BJ (cell line): Measurements from ENCODE around the gene ZNF699. TPM values are rescaled to one million over a fixed set of nuclear protein-coding genes. Genes with fewer than 3 reads are reported as not detected.
"Not testable (repeated sequence)": the region's sequence is repeated elsewhere in the genome, so short reads cannot be mapped to it uniquely, and the experiment has no call there.

Experiments used
- CTCF ChIA-PET: fragments of 350-600 bp; formaldehyde crosslinking; extraction: SDS; loops from one replicate; lab custom pipeline; 2021; ENCODE audit warnings: antibody characterized with exemption, inconsistent platforms; lab: Yijun Ruan, JAX
- POLR2A ChIA-PET: fragments of 300-600 bp; sonication (Branson Sonifier 250); formaldehyde crosslinking; extraction: SDS; loops from one replicate; lab custom pipeline; 2021; ENCODE audit warnings: antibody characterized with exemption; lab: Charles Lee
- DNase-seq: peaks from one replicate; pipeline ENCODE4 v3.0.0-alpha.2; 2011; ENCODE audit warnings: low read depth
- H3K27me3 ChIP-seq: 2 replicates; pipeline ENCODE4 v1.6.0; 2011; ENCODE audit warnings: low read length; ENCODE audit not compliant: control insufficient read depth, insufficient read depth
- H3K36me3 ChIP-seq: 2 replicates; pipeline ENCODE4 v1.5.1; 2011; ENCODE audit warnings: low read length; ENCODE audit not compliant: control insufficient read depth, insufficient read depth
- H3K4me3 ChIP-seq: 2 replicates; pipeline ENCODE4 v1.5.1; 2011; ENCODE audit warnings: low read depth, mild to moderate bottlenecking, control low read depth, low read length
- polyA plus RNA-seq: library from polyadenylated mRNA; depleted of rRNA; stranded (reverse); fragments of >200 nt; gene quantifications from 2 replicates; pipeline ENCODE4 v1.2.3, GENCODE V29; 2011; rRNA removed
- TF ChIP-seq, protein P1 (sequence below): IDR thresholded peaks from 2 replicates; pipeline ENCODE4 v1.5.1; 2011; ENCODE audit warnings: low read depth, mild to moderate bottlenecking, control low read depth, inconsistent platforms, low read length, moderate library complexity; ENCODE audit not compliant: insufficient read depth

The ZNF699 gene
- polyA plus RNA-seq, 1 experiment = 2.1 TPM

- Histone ChIP-seq H3K4me3 (no peak overlapping the region), H3K36me3 (peaks cover 3% of the 10 kb centered on the region; the same call in 1 of the 2 replicates), H3K27me3 (no peaks in the 10 kb centered on the region)
- CTCF ChIA-PET = no interaction called here
- no peak for DNase-seq
- POLR2A ChIA-PET = no interaction called here
- TF ChIP-seq, protein P1, sequence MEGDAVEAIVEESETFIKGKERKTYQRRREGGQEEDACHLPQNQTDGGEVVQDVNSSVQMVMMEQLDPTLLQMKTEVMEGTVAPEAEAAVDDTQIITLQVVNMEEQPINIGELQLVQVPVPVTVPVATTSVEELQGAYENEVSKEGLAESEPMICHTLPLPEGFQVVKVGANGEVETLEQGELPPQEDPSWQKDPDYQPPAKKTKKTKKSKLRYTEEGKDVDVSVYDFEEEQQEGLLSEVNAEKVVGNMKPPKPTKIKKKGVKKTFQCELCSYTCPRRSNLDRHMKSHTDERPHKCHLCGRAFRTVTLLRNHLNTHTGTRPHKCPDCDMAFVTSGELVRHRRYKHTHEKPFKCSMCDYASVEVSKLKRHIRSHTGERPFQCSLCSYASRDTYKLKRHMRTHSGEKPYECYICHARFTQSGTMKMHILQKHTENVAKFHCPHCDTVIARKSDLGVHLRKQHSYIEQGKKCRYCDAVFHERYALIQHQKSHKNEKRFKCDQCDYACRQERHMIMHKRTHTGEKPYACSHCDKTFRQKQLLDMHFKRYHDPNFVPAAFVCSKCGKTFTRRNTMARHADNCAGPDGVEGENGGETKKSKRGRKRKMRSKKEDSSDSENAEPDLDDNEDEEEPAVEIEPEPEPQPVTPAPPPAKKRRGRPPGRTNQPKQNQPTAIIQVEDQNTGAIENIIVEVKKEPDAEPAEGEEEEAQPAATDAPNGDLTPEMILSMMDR = no peak
Measured at GRCh38 chr19:9289231-9289884, 20.3 kb downstream of the ZNF699 start.

- CTCF ChIA-PET = not testable (repeated sequence)
Measured at GRCh38 chr19:9283485-9283884, 26.2 kb downstream of the ZNF699 start.

GRCh38 chr19:9251236-9251635, 58.4 kb downstream of the ZNF699 start:
- CTCF ChIA-PET = no interaction called here
- no peaks in the 10 kb centered on the region for H3K27me3 ChIP-seq
- POLR2A ChIA-PET = no interaction called here
- DNase-seq = no peak
- TF ChIP-seq, protein P1 = no peak
- no peak overlapping the region for H3K4me3 ChIP-seq
- no peaks in the 10 kb centered on the region for H3K36me3 ChIP-seq

More at GRCh38 chr19:9283485-9283884, 26.2 kb downstream of the ZNF699 start:
- DNase-seq, H3K4me3 ChIP-seq, POLR2A ChIA-PET, H3K36me3 ChIP-seq, H3K27me3 ChIP-seq: not testable (repeated sequence)

DNA sequence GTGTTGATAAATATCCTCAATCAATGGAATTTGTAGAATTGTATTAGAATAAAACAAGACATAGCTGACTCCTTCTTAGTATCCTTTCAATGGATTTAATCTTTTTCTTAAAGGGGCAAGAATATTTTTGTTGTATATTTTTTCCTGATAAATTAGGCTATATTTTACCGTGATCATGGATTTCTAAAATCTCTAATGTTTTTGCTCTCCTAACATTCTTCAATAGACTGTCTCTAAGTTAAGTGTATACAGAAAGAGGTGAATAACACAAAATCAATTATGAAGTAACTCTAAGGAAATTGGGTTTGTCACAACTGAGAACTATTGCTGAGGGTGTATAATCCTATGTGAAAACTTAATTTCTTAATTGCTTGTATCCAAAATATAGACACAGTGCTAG, 59.0 kb downstream of the ZNF699 start, which contains the start of gene OR7E24:
Gene OR7E24, plus strand, starts transcription at position 301 of the 400 bp plus-strand sequence. CDS start 114 bp downstream, outside the sequence.
- Histone ChIP-seq H3K4me3 (no peak within 1 kb of the TSS), H3K27me3 (no peaks in the 10 kb centered on the region), H3K36me3 (no peaks in the 10 kb centered on the region)
- POLR2A ChIA-PET = no interaction called here
- DNase-seq = no peak
- TF ChIP-seq, protein P1 = no peak
- CTCF ChIA-PET = no interaction called here

Other genes with a start within 250 kb of the ZNF699 start
- gene OR1M1, start 222.8 kb downstream of the ZNF699 start, polyA plus RNA-seq = not detected in 2 replicates
- not detected in 2 replicates for gene OR7G2, start 202.4 kb downstream of the ZNF699 start, polyA plus RNA-seq
- gene OR7G1, start 194.1 kb downstream of the ZNF699 start, polyA plus RNA-seq = not detected in 2 replicates
- not detected in 2 replicates for gene OR7G3, start 182.9 kb downstream of the ZNF699 start, polyA plus RNA-seq
- 15.1 and 16.2 TPM in 2 replicates for gene ZNF317, start 169.4 kb downstream of the ZNF699 start, polyA plus RNA-seq
- gene OR7D2, start 130.9 kb downstream of the ZNF699 start, polyA plus RNA-seq = not detected in 2 replicates
- not detected in 2 replicates for gene OR7D4, start 90.2 kb downstream of the ZNF699 start, polyA plus RNA-seq
- not detected in 2 replicates for gene OR7E24, start 58.9 kb downstream of the ZNF699 start, polyA plus RNA-seq
- 8.2 and 15.6 TPM in 2 replicates for gene ZNF559, start 14.3 kb upstream of the ZNF699 start, polyA plus RNA-seq
- gene ZNF177, start 53.2 kb upstream of the ZNF699 start, polyA plus RNA-seq = 0.94 and 1.9 TPM in 2 replicates
- gene ZNF266, start 125.7 kb upstream of the ZNF699 start, polyA plus RNA-seq = 16.6 and 21.4 TPM in 2 replicates
- gene ZNF560, start 188.8 kb upstream of the ZNF699 start, polyA plus RNA-seq = 0.38 and 0.96 TPM in 2 replicates
- gene ZNF426, start 228.8 kb upstream of the ZNF699 start, polyA plus RNA-seq = 5.9 and 11.5 TPM in 2 replicates